ENCODE results near the gene PPP2R2C. TPM values are rescaled to one million over a fixed set of nuclear protein-coding genes. Genes with fewer than 3 reads are reported as not detected.

PPP2R2C gene
- total and polyA plus RNA-seq, 9 of the 15 experiments (the other 6 are each of a cell fraction or from before 2014, with no cell fraction given), result 0.04 to 0.06 TPM; not detected in 7

GRCh38 chr4:6343939-6344408 is 128.4 kb downstream of the PPP2R2C start:
- POLR2A ChIA-PET, result interaction anchor here (1.1 kb wide), 2 partner anchors 10 to 21 kb away, joined by 3 read pairs; no protein-coding TSS in a partner anchor
- CTCF ChIA-PET (ENCODE audit: low intra/inter-chr PET ratio), result interaction anchor here (0.6 kb wide), 1 partner anchor 348 kb away, joined by 3 read pairs; no protein-coding TSS in a partner anchor
- no peak for TF ChIP-seq MXI1 (IDR thresholded peaks at IDR 0.05; ENCODE audit: low read depth, low read length)
- TF ChIP-seq ID3 (CRISPR knock-in tag; IDR thresholded peaks at IDR 0.05), result no peak
- no peak for TF ChIP-seq ID3 (tag; IDR thresholded peaks at IDR 0.05)
- TF ChIP-seq MCM2 (IDR thresholded peaks at IDR 0.05; ENCODE audit: low read depth), result no peak
- no peak for TF ChIP-seq ZNF507 (tag; conservative IDR thresholded peaks at IDR 0.05)
- TF ChIP-seq REST (IDR thresholded peaks at IDR 0.05; ENCODE audit: borderline replicate concordance), result peak; percentile 51; the same call in 1 of the 2 replicates
- TF ChIP-seq REST (CRISPR knock-in tag; IDR thresholded peaks at IDR 0.05; ENCODE audit: low read depth), result no peak
- peak; percentile 35 to 47 (median 45); a peak in 4 of 6 replicates for TF ChIP-seq CTCF (IDR thresholded peaks at IDR 0.05 in 2 of 3, conservative IDR thresholded peaks at IDR 0.05 in 1 of 3; ENCODE audit: insufficient read depth in 2 of 3, low read depth in 1 of 3, low read length in 3 of 3)
- no peak for TF ChIP-seq RFX7 (CRISPR knock-in tag; IDR thresholded peaks at IDR 0.05)
- TF ChIP-seq RAD21 (CRISPR knock-in tag; conservative IDR thresholded peaks at IDR 0.05 in 1 of 2, IDR thresholded peaks at IDR 0.05 in 1 of 2), result peak in 1 of 2 experiments; percentile 51; a peak in 2 of 4 replicates
- TF ChIP-seq POLR2G (IDR thresholded peaks at IDR 0.05; ENCODE audit: low read depth, low read length), result no peak

More at GRCh38 chr4:6343939-6344408, 128.4 kb downstream of the PPP2R2C start:
- no peak overlapping the region for H3K27ac ChIP-seq (ENCODE audit: extremely low read depth, low read depth, low read length)
- peaks cover 7% of the 10 kb centered on the region for H4K20me1 ChIP-seq (replicated peaks; ENCODE audit: control insufficient read depth, insufficient read depth, low read length)
- peaks cover 0 to 58% of the 10 kb centered on the region in 2 experiments; a peak in 3 of 5 replicates for H3K27me3 ChIP-seq (ENCODE audit: control insufficient read depth in 2 of 2, insufficient read depth in 2 of 2, low read length in 2 of 2)
- intact Hi-C loops (cut with micrococcal nuclease) (no loop called here), in situ Hi-C loops (cut with MboI) (no loop called here)
- no peaks in the 10 kb centered on the region; a peak in 1 of 5 replicates for H3K4me1 ChIP-seq (replicated peaks in 1 of 2; ENCODE audit: control insufficient read depth in 2 of 2, insufficient read depth in 2 of 2, low read length in 2 of 2)
- H3K79me2 ChIP-seq (ENCODE audit: control insufficient read depth, insufficient read depth, low read length), result no peaks in the 10 kb centered on the region
- no peaks in the 10 kb centered on the region for H3K36me3 ChIP-seq (ENCODE audit: control insufficient read depth, insufficient read depth, low read length)
- peak; percentile 56 for FAIRE-seq
- H2AFZ ChIP-seq (ENCODE audit: low read depth, low read length), result no peak overlapping the region
- BruUV-seq (replicated peaks), result no TSS peak
- no peak overlapping the region for H3K9ac ChIP-seq (ENCODE audit: insufficient read depth in 1 of 2, low read depth in 2 of 2, low read length in 2 of 2)
- 2% methylated on average over 11 of the region's 11 CpGs for WGBS (ENCODE audit: insufficient coverage, low coverage, missing lambda C conversion rate)
- H3K9me3 ChIP-seq (replicated peaks; ENCODE audit: control insufficient read depth, insufficient read depth, low read depth, low read length), result no peaks in the 10 kb centered on the region
- peak; percentile 83 for ATAC-seq
- peak; percentile 26 to 34 (median 33) for DNase-seq (ENCODE audit: extremely low read depth in 1 of 4, low spot score in 3 of 4)
- H3K9me1 ChIP-seq (ENCODE audit: control insufficient read depth, insufficient read depth, low read length), result no peaks in the 10 kb centered on the region
- no peak overlapping the region for H3K4me2 ChIP-seq (ENCODE audit: insufficient read depth, low read length)
- no peak overlapping the region for H3K4me3 ChIP-seq
